HG02840 (cell line): ENCODE measurements around the gene MAPKAPK2.
"Not testable (repeated sequence)": the region's sequence is repeated elsewhere in the genome, so short reads cannot be mapped to it uniquely, and the experiment has no call there.

Experiments
- ATAC-seq: cut with Tn5 transposase; IDR thresholded peaks from one replicate; pipeline ENCODE4 v1.9.1; 2021; ENCODE audit warnings: mild to moderate bottlenecking, moderate library complexity, moderate number of reproducible peaks; ENCODE audit not compliant: unreplicated experiment, low FRiP score

MAPKAPK2 gene

DNA sequence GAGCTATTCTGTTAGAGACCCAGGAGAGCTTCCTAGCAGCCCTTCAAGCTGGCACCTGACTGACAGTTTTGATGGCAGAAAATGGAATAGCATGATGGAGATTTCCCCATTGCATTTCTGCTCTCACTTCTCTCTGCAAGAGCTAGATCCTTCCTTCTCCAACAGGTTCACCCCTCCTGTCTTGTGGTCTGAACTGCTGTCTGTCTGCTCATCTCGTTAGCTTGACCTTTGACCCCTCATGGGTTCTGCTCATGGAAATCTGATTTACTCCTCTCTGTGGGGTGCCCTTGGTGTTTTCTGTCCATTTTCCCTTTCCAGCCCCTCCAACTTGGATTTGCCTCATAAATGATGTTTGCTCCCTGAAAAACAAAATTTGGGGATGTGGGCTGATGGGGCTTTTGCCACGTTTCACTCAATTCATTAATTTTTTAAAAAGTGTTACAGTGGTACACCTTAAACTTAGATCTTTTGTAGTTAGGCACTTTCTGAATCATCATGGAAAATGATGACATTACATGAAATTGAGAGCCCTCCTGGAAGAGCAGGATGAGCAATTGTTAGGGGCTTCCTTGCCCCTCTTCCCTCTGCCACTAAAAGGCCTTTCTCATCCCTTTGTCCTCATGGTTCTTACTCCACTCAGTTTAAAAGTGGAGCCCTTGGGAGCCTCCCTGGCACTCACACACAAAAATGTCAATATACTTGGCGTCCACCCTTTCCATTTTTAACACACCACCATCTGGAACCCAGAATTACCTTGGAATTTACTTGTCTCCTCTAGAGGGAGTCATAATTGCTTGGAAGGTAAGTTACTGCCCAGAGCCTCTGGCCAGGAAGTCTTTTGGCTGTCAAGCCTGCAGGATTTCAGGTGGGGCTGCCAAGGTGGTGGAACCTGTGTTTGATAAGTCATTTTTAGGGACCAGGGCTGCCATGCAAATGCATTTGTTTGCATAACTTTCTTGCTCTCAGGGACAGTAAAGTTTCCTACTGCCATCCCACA is 54.0 kb downstream of the MAPKAPK2 start:
- peak; percentile 5 for ATAC-seq

DNA sequence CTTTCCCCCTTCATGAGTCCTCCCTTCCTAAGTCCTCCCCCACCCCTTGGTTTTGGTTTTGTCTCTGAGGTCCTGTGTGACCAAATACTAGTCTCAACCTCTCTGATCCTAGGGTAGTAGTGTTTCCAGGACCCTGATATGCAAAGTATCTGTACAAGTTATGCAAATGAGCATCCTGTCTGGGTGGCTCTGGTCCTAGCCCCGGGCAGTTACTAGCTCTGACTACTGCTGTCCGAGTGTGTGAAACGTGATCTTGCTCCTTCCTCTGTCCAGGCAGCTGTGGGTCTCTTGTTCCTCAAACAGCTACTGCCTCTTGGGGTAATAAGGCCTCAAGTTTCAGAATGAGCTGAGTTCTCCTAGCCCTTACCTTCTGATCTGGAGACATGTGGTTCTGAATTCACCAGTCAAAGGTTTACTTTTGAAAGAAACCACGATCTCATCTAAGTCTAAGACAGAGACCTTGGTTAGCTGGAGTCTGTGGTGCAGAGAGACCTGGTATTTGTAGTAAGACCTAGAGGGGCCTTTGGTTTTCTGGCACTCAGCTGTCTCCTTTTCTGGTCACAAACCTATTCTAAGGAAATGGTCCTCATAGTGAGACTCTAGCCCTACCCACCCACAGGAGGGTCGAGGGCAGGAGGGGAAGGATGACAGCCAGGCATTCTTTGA is 54.8 kb downstream of the MAPKAPK2 start:
- ATAC-seq = peak; percentile 73

DNA sequence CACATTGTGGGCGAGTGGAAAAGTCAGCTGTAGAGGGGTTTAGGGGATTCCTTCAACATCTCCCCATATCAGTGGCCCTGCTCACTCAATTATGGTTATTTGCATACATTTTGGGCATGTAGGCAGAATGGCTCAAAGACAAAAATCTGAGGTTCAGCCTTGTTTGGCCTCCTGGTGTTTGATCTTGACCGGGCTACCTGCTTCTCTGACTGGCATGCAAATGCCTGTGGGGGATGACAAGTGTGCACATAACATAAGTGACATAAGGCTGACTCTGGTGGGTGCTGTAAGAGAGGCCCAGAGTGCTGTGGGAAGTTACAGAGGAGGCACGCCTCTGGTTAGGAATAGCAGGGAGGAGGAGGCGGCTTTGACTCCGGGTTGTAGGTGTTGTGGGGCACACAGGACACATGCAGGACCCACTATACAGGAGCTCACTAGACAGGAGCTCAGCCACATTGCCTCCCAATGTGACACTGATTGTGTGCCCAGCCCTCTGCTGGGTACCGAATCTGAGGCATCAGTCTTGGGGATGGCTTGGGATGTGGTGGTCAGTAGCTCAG is 56.5 kb downstream of the MAPKAPK2 start:
- ATAC-seq = no peak

DNA sequence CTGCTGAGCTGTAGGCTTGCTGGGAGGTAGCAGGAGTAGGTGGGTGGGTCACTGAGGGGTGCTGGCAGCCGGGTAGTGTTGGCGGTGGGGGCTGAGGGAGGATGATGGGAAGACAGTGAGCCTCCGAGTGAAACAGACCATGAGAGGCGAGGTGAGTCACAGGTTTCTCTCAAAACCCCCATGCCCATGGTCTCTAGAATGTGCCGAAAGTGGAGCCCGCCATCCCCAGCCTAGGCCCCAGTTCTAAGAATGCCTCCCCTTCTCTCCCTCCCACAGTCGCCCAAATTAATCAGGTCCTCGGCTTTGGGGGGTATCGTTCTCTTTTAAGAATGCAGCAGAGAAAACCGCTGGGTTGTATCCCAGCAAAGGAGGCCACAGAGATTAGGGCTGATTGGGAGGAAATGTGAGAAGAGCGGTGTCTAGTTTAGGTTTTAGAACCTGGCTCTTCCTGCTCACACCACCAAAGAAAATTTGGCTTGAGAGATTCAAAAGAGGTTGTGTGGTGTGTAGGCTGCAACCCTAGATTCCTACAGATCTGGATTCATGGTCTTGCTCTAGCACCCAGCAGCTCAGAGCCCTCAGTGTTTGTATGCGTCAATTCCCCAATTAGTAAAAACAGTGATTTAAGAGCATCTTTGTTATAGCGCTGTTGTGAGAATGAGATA is 58.1 kb downstream of the MAPKAPK2 start:
- no peak for ATAC-seq

DNA sequence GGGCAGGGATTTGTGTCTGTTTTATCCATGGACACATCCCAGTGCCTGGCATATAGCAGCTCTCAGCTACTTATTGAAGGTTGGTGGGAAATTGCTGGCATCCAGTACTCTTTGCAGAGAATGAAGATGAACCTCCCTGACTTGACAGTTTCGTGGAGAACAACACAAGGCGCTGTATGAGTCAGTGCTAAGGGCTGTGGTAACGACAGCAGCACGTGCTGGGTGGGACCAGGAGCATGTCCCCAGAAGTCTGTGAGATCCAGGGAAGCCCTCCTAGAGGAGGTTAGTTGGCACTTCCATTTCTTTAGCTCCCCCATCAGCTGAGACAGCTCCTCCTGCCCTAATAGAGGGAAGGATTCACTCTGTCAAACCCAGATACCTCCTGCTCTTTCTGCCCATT is 60.0 kb downstream of the MAPKAPK2 start:
- no peak for ATAC-seq

DNA sequence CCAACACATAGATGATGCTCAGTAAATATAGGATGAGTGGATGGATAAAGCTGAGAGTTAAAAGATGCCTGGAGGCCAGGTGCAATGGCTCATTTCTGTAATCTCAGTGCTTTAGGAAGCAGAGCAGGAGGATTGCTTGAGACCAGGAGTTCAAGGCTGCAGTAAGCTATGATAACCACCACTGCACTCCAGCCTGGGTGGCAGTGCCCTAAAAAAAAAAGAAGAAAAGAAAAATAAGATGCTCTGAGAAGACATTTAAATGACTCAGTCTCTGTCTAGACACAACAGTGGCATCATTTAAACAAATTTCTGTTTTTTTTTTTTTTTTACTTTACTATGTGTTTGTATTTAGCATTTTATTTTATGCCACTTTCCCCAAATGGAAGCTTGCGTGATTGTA is 60.6 kb downstream of the MAPKAPK2 start:
- no peak for ATAC-seq

DNA sequence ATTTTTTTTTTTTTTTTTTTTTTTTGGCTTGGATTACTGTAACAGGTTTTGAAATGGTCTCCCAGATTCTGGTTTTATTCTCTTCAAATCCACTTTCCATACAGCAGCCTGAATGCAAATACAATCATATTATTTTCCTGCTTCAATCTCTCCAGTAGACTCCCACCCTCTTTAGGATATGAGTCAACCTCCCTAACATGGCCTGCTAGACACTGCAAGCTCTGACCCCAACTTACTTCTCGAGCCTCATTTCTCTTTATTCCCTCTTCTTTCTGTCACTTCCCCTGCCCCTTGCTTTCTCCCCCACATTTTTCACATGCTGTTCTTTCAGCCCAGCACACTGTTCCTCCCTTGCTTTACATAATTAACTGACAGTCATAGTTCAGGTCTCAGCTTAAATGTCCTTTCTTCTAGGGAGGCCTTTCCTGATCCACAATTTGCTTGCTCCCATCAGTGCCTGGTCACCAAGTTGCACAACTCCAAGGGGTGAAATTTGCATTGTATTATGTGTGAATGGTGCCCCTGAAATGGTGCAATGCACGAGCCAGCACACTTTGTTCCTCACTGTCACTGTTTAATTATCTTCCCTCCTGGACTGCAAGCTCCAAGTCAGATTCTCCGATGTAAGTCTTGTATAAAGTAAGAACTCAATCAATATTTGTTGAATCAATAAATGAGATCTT is 63.8 kb downstream of the MAPKAPK2 start:
- ATAC-seq = no peak

DNA sequence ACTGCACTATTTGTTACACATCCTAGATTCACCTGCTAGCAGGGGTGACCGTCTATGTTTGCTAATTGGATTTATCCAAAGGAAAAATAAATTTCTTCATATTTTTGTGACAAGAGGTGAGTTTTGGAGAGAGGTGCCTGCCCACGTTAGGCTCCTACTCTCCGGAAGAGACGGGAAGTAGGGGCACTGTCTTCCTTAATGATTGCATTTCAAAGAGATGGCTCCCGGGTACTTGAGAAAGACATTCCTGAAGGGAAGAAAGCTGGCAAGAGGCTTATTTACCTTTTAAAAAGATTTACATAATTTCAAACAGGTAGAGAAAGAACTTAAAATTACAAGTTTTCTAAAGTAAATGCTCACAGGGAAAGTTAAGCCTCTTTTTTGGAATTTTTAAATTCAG is 67.2 kb downstream of the MAPKAPK2 start:
- no peak for ATAC-seq

DNA sequence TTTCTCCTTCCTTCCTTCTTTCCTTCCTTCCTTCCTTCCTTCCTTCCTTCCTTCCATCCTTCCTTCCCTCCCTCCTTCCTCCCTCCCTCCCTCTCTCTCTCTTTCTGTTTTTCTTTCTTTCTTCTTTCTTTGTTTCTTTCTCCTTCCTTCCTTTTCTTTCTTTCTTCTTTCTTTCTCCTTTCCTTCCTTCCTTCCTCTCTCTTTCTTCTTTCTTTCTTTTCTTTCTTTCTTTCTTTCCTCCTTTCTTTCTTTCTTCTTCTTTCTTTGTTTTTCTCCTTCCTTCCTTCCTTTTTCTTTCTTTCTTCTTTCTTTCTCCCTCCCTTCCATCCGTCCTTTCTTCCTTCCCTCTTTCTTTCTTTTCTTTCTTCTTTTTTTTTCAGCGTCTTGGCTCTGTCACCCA is 67.8 kb downstream of the MAPKAPK2 start:
- no peak for ATAC-seq

DNA sequence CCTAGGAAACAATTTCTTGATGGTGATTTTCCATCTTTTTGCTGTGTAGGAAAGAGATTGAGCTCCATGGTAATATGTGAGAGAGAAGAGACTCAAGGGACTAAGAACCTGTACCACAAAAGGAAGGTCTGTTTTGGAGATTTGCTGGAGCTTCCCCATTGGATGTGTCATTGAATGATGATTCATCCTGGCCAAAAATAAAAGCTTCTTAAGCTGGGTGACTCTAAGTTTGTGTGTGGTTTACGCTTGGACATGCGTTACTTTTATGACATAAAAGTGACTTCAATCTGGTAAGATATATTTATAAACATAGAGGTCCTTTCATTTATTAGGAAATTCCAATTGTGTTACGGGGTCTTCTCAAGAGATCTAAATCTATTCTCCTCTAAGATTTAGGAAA is 68.4 kb downstream of the MAPKAPK2 start:
- no peak for ATAC-seq

DNA sequence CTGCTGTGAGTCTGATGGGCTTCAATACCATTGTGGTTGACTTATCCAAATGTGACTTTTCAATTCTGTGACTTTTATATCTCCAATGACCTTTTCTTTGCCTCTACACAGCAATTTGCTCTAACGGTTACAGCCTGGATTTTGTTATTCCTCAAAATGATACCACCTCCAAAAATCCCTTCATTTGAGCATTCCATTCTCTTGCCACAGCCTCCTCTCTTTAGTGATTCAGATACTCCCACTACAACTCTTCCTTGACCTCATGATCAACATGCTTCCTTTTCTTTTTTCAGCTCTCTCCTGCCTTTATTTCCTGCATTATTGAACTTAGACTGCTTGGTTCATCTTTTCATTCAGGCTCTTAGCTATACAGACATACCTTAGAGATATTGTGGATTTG is 69.3 kb downstream of the MAPKAPK2 start:
- ATAC-seq = no peak

DNA sequence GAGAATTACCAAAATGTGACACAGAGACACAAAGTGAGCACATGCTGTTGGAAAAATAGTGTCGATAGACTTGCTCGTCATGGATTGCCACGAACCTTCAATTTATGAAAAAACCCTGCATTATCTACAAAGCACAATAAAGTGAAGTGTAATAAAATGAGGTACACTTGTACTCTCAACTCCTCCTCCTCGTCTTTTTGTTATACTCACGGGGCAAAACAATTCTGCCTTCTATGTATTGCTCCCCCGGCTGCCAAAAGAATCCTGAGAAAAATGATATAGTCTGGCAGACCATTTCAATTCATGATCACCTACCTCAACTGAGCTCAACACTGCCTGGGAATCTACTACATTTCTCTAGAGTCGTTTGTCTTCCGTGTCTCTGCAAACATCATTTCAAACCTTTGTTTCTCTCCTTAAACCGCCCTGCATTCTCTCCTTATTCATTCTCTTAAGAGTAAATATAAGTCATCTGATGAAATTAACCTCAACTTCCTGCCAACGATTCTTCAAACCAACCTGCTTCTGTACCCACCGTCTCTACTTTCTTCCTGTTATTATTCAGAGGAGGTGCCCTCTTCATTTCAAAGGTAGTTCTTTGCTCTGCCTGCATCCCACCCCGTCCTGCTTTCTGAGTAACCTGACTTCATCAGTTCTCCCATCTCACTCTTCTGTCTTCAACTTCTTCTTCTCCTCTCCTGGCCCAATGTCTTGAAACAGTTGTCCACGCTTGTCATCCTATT is 73.0 kb downstream of the MAPKAPK2 start:
- ATAC-seq = no peak

DNA sequence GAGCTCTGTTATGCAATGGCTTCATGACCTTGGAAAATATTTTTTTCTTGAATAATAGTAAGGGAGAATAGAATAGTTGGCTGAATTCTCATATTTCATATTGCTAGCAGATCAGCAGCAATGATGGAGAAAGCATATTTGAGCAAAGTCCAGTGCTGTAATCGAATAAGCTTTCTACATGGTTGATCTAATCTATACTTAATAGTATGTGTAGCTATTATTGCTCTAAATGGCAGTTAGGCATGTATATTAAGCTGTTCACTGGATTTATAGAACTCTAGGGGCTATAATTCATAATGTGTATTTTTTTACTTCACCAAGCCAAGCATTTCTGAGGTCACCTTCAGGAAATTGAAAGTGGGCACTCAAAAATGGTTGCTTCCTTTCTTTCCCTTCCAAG is 75.9 kb downstream of the MAPKAPK2 start:
- ATAC-seq = no peak

DNA sequence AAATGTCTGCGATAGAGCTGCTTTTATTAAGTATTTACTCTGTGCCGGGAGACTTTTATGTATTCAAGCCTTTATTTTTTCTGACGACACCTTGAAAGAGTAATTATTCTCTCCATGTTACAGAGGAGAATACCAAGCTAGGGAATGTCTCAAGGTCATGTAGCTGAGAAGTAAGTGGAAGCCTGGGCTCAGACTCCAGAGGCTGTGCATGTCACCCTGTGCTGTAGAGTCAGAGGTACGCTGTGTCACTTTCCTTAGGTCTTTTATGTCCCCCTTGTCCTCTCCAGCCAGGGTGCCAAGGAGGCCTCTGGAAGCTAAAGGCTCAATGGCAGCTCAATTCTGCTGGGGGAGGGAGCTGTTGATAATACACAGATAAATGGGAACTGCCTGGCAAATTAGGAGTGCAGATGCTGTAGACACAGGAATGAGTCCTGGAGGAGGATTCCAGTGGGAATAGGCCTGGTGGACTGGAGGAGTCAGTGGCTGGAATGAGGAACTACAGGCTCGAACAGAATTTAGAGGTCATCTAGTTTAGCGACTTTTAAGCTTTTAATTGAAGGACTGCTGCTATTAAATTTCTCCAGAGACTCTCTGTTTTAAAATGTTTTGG is 76.6 kb downstream of the MAPKAPK2 start:
- ATAC-seq = no peak

DNA sequence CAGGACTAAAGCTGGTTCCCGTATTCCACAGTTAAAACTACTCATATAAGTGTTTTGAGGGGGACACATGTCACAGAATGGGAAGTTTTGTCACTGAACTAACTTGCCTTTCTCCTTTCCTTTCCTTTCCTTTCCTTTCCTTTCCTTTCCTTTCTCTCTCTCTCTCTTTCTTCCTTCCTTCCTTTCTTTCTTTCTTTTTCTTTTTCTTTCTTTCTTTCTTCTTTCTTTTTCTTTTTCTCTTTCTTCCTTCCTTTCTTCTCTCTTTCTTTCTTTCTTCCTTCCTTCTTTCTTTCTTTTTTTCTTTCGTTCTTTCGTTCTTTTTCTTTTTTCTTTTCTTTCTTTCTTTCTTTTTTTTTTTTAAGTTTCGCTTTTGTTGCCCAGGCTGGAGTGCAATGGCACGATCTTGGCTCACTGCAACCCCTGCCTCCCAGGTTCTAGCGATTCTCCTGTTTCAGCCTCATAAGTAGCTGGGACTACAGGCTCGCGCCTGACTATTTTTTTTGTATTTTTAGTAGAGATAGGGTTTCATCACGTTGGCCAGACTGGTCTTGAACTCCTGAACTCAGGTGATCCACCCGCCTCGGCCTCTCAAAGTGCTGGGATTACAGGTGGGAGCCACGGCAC is 78.1 kb downstream of the MAPKAPK2 start:
- ATAC-seq = not testable (repeated sequence)

DNA sequence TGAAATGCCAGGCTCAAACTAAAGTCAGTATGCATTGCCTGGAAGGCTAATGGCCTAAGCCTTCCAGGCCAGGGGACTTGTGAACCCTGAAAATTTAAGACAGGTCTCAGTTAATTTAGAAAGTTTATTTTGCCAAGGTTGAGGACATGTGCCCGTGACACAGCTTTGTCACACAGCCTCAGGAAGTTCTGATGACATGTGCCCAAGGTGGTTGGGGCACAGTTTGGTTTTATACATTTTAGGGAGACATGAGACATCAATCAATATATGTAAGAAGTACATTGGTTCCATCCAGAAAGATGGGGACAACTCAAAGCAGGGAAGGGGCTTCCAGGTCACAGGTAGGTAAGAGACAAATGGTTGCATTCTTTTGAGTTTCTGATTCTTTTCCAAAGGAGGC is 81.1 kb downstream of the MAPKAPK2 start:
- ATAC-seq = not testable (repeated sequence)

DNA sequence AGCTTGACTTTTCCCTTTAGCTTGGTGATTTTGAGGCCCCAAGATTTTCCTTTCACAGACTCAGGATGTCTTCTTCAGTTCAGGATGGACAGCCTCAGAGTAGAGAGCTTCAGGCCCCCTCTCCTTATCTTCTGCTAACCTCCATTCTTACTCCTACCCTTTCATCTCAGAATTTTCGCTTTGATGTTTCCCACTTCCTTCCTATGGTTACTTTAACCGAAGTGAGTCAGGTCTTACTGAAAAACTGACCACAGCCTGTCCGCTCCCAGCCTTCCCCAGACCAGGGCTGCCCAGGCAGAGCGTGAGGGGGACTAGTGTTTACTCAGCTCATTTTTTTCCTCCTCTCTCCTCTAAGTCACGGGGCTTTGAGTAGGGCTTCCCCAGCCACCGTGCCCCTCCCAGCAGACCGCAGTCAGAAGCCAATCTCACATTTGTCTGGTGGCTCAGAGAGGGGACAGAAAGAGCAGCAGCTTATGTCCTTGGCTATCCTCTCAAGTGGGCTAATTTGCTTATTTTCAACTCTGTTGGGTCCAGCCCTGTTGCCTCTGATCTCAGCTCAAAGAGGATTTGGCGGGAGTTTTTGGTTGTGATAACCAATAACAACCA is 81.6 kb downstream of the MAPKAPK2 start:
- ATAC-seq = peak; percentile 44
